HEK293T (cell line): ENCODE measurements around the gene SEMA6A.

ENCODE experiments used
- ARNT ChIP-seq: fragments of 450-650 bp; IDR thresholded peaks from 2 replicates; pipeline ENCODE4 v1.6.1; 2017; ENCODE audit warnings: mild to moderate bottlenecking
- FOXK2 ChIP-seq: fragments of 450-650 bp; IDR thresholded peaks from 2 replicates; pipeline ENCODE4 v1.6.1; 2016; ENCODE audit warnings: mild to moderate bottlenecking
- FOXM1 ChIP-seq: fragments of 450-650 bp; IDR thresholded peaks from 2 replicates; pipeline ENCODE4 v1.6.1; 2017; ENCODE audit warnings: mild to moderate bottlenecking, borderline replicate concordance
- HDGF ChIP-seq: fragments of 450-650 bp; IDR thresholded peaks from 2 replicates; pipeline ENCODE4 v1.6.1; 2017; ENCODE audit warnings: antibody characterized with exemption, borderline replicate concordance
- NFRKB ChIP-seq: fragments of 450-650 bp; IDR thresholded peaks from 2 replicates; pipeline ENCODE4 v1.6.1; 2016; ENCODE audit warnings: mild to moderate bottlenecking, moderate library complexity
- ZNF384 ChIP-seq: fragments of 450-650 bp; IDR thresholded peaks from 2 replicates; pipeline ENCODE4 v1.6.1; 2016

- TF ChIP-seq FOXM1 (no peak), NFRKB (no peak), ZNF384 (no peak), HDGF (no peak), FOXK2 (no peak), ARNT (no peak)
Observed at GRCh38 chr5:116484645-116485044, 90.0 kb downstream of the SEMA6A start.
